SU-DHL-6 (cell line): Measurements from ENCODE around the gene SLC6A13.

Experiments
- EZH2phosphoT487 ChIP-seq: fragments of 200-600 bp; sonication (generic), shearing (Covaris generic); conservative IDR thresholded peaks from 2 replicates; pipeline ENCODE4 v1.6.1; 2018; ENCODE audit warnings: mild to moderate bottlenecking, antibody characterized with exemption, low read length, moderate library complexity, mixed read lengths
- TF ChIP-seq, protein P1 (sequence below): fragments of 200-600 bp; sonication (generic); IDR thresholded peaks from one replicate; pipeline ENCODE4 v1.5.1; 2017; ENCODE audit warnings: antibody characterized with exemption, mild to moderate bottlenecking, low read length, moderate library complexity; ENCODE audit not compliant: insufficient read depth, poor library complexity, severe bottlenecking

DNA sequence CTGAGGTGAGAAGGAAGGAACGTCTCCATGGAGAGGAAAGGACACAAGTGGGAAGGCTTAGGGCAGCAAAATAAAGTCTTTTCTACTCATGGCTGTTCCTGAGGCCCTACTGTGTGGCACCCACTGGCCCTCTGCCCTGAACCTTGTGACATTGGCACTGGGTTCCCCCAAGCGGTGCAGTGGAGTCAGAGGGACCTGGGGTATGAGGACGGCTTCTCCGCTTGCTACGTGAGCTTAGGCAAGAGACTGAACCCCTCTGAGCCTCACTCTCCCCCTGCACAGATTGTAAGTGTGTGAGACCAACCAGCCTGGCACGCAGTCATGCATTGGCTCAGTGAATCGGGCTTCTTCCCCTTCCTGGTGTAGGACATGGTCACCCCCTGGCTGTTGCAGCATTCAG lies 68.4 kb downstream of the SLC6A13 start:
- TF ChIP-seq, protein P1, sequence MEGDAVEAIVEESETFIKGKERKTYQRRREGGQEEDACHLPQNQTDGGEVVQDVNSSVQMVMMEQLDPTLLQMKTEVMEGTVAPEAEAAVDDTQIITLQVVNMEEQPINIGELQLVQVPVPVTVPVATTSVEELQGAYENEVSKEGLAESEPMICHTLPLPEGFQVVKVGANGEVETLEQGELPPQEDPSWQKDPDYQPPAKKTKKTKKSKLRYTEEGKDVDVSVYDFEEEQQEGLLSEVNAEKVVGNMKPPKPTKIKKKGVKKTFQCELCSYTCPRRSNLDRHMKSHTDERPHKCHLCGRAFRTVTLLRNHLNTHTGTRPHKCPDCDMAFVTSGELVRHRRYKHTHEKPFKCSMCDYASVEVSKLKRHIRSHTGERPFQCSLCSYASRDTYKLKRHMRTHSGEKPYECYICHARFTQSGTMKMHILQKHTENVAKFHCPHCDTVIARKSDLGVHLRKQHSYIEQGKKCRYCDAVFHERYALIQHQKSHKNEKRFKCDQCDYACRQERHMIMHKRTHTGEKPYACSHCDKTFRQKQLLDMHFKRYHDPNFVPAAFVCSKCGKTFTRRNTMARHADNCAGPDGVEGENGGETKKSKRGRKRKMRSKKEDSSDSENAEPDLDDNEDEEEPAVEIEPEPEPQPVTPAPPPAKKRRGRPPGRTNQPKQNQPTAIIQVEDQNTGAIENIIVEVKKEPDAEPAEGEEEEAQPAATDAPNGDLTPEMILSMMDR, result no peak
- no peak for TF ChIP-seq EZH2phosphoT487
